Calu3 (cell line): ENCODE data around the gene AMER3. TPM values are rescaled to one million over a fixed set of nuclear protein-coding genes. Genes with fewer than 3 reads are reported as not detected.

Experiments used
- BruUV-seq: library from RNA; stranded (reverse); fragments of 400-500 nt; replicated peaks from 2 replicates; lab custom pipeline; 2021; lab: Mats Ljungman, UMichigan
- CTCF ChIA-PET: fragments of 300-600 bp; sonication (Branson Sonifier 250); formaldehyde crosslinking; loops from one replicate; lab custom pipeline; 2022; ENCODE audit warnings: antibody characterized with exemption; lab: Charles Lee
- DNase-seq: peaks from one replicate; pipeline ENCODE4 v3.0.0; 2022
- H3K27ac Mint-ChIP-seq: one replicate; pipeline ENCODE4 v1.8.0; 2022; ENCODE audit warnings: mixed read lengths; ENCODE audit not compliant: unreplicated experiment
- H3K27me3 Mint-ChIP-seq: one replicate; pipeline ENCODE4 v1.8.0; 2022; ENCODE audit warnings: mixed read lengths; ENCODE audit not compliant: unreplicated experiment
- H3K36me3 Mint-ChIP-seq: one replicate; pipeline ENCODE4 v1.8.0; 2022; ENCODE audit warnings: mild to moderate bottlenecking, moderate library complexity, mixed read lengths; ENCODE audit not compliant: insufficient read depth, unreplicated experiment
- H3K4me1 Mint-ChIP-seq: one replicate; pipeline ENCODE4 v1.8.0; 2022; ENCODE audit warnings: mild to moderate bottlenecking, low read depth, mixed read lengths; ENCODE audit not compliant: unreplicated experiment
- H3K4me3 Mint-ChIP-seq: one replicate; pipeline ENCODE4 v1.8.0; 2022; ENCODE audit warnings: mild to moderate bottlenecking, low read depth, moderate library complexity, mixed read lengths; ENCODE audit not compliant: unreplicated experiment
- H3K9me3 Mint-ChIP-seq: one replicate; pipeline ENCODE4 v1.8.0; 2022; ENCODE audit warnings: low read depth, mixed read lengths; ENCODE audit not compliant: unreplicated experiment
- intact Hi-C: fragments of 100-400 bp; cut with micrococcal nuclease; formaldehyde crosslinking; loops from one replicate; pipeline ENCODE4 v1.10.0; 2022; ENCODE audit not compliant: unreplicated experiment
- total RNA-seq: library from RNA; stranded (reverse); gene quantifications from 2 replicates; pipeline ENCODE4 v1.2.3, GENCODE V29; 2022
- TF ChIP-seq, protein P1 (sequence below): fragments of 200-600 bp; IDR thresholded peaks from one replicate; pipeline ENCODE4 v1.8.0; 2022; ENCODE audit warnings: antibody characterized with exemption; ENCODE audit not compliant: unreplicated experiment

The AMER3 gene
- total RNA-seq, 1 experiment from 2014 or later = not detected

DNA sequence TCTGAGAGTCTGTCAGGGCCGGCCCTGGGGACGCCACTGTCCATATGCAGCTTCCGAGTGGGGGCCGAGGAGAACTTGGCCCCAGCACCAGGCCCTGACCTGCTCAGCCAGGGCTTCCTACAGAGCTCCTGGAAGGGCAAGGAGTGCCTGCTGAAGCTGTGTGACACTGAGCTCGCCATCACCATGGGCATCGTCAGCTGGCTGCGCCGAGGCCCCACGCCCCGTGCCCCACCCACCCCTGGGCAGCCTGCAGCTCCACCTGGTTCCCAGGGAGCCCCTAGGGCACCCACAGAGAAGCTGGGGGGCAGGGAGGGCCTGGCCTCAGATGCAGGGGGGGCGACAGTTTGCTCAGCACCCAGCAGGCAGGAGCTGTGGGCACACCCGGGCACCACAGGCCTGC is 8.1 kb downstream of the AMER3 start:
- TF ChIP-seq, protein P1, sequence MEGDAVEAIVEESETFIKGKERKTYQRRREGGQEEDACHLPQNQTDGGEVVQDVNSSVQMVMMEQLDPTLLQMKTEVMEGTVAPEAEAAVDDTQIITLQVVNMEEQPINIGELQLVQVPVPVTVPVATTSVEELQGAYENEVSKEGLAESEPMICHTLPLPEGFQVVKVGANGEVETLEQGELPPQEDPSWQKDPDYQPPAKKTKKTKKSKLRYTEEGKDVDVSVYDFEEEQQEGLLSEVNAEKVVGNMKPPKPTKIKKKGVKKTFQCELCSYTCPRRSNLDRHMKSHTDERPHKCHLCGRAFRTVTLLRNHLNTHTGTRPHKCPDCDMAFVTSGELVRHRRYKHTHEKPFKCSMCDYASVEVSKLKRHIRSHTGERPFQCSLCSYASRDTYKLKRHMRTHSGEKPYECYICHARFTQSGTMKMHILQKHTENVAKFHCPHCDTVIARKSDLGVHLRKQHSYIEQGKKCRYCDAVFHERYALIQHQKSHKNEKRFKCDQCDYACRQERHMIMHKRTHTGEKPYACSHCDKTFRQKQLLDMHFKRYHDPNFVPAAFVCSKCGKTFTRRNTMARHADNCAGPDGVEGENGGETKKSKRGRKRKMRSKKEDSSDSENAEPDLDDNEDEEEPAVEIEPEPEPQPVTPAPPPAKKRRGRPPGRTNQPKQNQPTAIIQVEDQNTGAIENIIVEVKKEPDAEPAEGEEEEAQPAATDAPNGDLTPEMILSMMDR = no peak
- Mint-ChIP-seq H3K36me3 (no peaks in the 10 kb centered on the region), H3K4me3 (no peak overlapping the region), H3K27ac (no peak overlapping the region), H3K4me1 (no peaks in the 10 kb centered on the region), H3K9me3 (no peaks in the 10 kb centered on the region), H3K27me3 (peaks cover 62% of the 10 kb centered on the region)
- no TSS peak for BruUV-seq
- intact Hi-C loops = no loop called here
- no peak for DNase-seq
- CTCF ChIA-PET = no interaction called here

DNA sequence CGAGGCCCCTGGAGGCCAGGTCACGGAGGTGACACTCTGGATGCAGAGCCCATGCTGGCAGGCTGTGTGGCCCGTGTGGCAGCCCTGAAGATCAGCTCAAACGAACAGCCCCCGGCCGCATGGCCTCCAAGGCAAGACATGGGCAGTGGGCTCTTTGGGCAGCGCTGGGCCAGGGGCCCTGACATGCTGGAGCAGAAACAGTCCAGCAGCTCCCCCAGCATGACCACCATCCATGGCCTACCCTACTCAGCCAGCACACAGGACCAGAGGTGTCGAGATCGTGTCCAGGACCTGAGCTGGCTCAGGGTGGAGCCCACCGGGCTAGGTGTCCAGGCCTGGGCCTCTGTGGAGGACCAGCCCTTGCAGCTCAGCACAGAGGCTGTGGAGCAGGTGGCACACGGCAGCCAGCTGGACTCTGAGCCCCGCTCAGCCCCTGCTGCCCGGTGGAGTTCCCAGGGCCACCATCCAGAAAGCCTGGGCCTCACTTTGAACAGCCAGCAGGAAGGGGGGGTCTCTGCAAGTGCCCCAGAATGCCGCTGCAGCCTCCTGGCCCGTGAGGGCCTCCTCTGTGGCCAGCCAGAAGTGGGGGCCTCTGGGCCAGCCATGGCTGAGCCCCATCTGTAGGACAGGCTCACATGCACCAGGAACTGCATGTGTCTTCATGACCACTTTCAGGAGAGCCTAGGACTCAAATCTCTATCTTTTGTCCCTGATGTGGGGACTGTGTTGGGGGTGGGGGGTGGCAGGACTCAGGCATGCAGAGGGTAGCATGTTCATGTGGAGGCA is 8.9 kb downstream of the AMER3 start:
- H3K27ac Mint-ChIP-seq = no peak overlapping the region
- intact Hi-C loops = no loop called here
- no peaks in the 10 kb centered on the region for H3K9me3 Mint-ChIP-seq
- H3K4me3 Mint-ChIP-seq = no peak overlapping the region
- no TSS peak for BruUV-seq
- H3K36me3 Mint-ChIP-seq = no peaks in the 10 kb centered on the region
- CTCF ChIA-PET = no interaction called here
- peaks cover 62% of the 10 kb centered on the region for H3K27me3 Mint-ChIP-seq
- H3K4me1 Mint-ChIP-seq = no peaks in the 10 kb centered on the region
- DNase-seq = no peak
- TF ChIP-seq, protein P1 = no peak

DNA sequence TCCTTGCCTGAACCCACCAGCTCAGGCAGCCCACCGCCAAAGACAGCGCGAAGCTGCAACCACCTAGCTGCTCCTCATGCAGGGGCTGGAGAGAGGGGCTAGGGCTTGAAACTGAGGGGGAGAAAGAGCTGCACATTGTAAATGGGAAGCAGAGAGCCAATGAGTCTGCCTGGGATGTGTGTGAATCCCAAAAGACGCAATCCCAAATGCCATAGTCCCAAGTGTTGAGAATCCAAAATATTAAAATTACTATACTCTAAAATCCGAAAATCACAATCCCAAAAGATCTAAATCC is 9.4 kb downstream of the AMER3 start:
- TF ChIP-seq, protein P1 = no peak
- CTCF ChIA-PET = no interaction called here
- Mint-ChIP-seq H3K9me3 (no peaks in the 10 kb centered on the region), H3K27me3 (peaks cover 62% of the 10 kb centered on the region), H3K36me3 (no peaks in the 10 kb centered on the region), H3K4me1 (no peaks in the 10 kb centered on the region), H3K27ac (no peak overlapping the region), H3K4me3 (no peak overlapping the region)
- no peak for DNase-seq
- BruUV-seq = no TSS peak
- intact Hi-C loops = no loop called here

DNA sequence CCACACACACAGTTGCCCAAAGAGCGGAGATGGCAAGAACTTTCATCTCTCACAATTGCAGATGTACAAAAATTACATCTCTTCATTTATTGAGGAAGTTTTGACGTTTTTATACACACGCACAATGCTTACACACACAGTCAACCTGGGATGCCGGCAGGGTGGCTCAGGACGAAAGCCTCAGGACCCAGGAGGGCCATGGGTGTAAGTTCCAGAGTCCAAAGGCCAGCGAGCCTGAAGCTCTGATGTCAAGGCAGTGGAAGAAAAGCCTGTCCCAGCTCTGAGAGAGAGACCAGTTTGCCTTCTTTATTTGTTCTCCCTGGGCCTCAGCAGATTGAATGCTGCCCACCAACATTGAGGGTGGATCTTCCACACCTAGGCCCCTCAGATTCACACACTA is 10.1 kb downstream of the AMER3 start:
- CTCF ChIA-PET = no interaction called here
- no peak for DNase-seq
- H3K27ac Mint-ChIP-seq = no peak overlapping the region
- no TSS peak for BruUV-seq
- peaks cover 61% of the 10 kb centered on the region for H3K27me3 Mint-ChIP-seq
- intact Hi-C loops = no loop called here
- H3K9me3 Mint-ChIP-seq = no peaks in the 10 kb centered on the region
- TF ChIP-seq, protein P1 = no peak
- H3K4me3 Mint-ChIP-seq = no peak overlapping the region
- no peaks in the 10 kb centered on the region for H3K36me3 Mint-ChIP-seq
- H3K4me1 Mint-ChIP-seq = no peaks in the 10 kb centered on the region
